ENCODE results near the gene TNFRSF4.

GRCh38 chr1:1217621-1218523, 3.9 kb upstream of the TNFRSF4 start:
- TF ChIP-seq POLR2AphosphoS5 (IDR thresholded peaks at IDR 0.05) (no peak), CTCF (IDR thresholded peaks at IDR 0.05) (no peak)

Data from upper lobe of left lung (tissue), 4 donors.